GM12875 (cell line): ENCODE measurements around the gene TFF3.

Source experiments
- H3K4me3 ChIP-seq: one replicate; pipeline ENCODE4 v1.5.1; 2011; ENCODE audit warnings: low read depth, low read length, control low read depth
- TF ChIP-seq, protein P1 (sequence below): IDR thresholded peaks from 2 replicates; pipeline ENCODE4 v1.5.1; 2011; ENCODE audit warnings: low read depth, mild to moderate bottlenecking, control low read depth, inconsistent platforms, low read length, moderate library complexity, borderline replicate concordance; ENCODE audit not compliant: insufficient read depth

The TFF3 gene

DNA sequence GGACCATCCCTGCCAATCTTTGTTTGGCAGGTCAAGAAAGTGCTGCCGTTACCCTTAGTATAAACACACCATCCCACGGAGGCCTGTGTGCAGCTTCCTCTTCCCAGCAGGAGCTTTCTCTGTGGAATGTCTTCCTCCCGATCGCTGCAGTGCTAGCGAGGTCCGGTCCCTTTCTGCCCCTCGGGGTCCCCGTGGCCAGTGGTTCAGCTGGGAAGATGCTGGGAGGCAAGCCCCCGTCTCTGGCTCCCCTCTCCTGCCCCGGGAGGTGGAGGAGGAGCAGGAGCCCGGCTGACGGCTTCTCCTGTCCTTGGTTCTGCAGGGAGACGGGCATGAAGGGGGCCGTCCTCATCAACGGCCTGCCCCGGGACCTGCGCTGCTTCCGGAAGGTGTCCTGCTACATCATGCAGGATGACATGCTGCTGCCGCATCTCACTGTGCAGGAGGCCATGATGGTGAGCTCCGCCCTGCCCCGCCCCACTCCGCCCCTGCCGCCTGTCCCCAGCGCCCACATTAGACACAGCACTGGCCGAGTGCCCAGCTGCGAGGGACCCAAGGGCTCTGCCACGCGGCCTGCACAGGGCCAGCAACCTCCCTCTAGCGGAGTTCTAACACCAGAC is 42.1 kb downstream of the TFF3 start:
- TF ChIP-seq, protein P1, sequence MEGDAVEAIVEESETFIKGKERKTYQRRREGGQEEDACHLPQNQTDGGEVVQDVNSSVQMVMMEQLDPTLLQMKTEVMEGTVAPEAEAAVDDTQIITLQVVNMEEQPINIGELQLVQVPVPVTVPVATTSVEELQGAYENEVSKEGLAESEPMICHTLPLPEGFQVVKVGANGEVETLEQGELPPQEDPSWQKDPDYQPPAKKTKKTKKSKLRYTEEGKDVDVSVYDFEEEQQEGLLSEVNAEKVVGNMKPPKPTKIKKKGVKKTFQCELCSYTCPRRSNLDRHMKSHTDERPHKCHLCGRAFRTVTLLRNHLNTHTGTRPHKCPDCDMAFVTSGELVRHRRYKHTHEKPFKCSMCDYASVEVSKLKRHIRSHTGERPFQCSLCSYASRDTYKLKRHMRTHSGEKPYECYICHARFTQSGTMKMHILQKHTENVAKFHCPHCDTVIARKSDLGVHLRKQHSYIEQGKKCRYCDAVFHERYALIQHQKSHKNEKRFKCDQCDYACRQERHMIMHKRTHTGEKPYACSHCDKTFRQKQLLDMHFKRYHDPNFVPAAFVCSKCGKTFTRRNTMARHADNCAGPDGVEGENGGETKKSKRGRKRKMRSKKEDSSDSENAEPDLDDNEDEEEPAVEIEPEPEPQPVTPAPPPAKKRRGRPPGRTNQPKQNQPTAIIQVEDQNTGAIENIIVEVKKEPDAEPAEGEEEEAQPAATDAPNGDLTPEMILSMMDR = no peak
- H3K4me3 ChIP-seq = no peak overlapping the region

DNA sequence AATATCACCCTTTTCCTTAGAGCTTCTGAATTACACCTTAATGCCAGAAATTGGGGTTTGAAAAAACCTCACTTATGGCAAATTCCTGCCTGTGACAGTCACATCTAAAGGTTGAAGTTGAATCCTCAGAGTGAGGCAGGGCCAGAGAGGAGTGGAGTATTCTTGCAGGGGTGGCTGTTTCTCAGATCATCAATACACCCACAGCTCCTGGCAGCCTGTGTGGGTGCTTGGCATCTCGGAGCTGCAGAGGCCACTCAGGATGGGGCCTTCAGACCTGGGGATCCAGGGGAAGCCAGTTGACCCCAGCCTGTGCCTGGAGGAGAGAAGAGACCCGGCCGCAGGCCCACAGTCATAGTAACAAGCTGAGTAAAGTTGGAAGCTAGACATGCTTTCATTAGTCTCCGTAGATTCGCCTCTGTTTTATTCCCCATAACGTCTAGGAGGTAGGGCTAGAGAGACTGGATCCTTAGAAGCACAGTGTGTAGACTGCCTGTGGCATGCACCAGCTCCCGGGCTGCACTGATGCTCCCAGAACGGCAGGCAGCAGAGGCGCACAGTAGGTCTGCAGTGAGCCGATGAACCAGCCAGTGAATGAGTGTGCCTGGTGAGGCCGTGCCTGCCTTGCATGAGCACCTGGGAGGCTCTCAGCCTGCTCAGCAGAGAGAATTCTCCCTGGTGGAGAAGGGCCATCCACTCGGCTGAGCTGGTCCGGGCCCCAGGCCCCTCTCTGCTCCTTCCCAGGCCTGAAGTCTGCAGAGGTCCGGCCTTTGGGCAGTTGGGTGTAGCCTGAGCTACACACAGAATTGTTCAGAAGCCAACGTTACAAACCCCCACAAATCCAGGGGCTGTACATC is 42.9 kb downstream of the TFF3 start:
- TF ChIP-seq, protein P1 = no peak
- H3K4me3 ChIP-seq = no peak overlapping the region

DNA sequence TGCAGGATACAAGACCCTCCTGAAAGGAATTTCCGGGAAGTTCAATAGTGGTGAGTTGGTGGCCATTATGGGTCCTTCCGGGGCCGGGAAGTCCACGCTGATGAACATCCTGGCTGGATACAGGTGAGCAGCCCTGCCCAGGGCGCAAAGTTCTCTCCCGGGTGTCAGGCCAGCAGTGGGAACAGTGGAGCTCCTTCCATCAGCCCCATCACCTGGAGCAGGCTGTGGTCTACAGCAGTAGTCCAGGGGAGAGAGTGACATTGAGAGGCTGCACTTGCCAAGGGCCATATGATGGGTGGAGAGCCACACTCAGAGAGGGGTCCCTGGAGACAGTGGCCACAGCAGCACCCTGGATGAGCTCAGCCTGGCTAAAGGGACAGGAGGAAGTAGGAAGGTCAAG is 44.1 kb downstream of the TFF3 start:
- TF ChIP-seq, protein P1 = no peak
- no peak overlapping the region for H3K4me3 ChIP-seq

DNA sequence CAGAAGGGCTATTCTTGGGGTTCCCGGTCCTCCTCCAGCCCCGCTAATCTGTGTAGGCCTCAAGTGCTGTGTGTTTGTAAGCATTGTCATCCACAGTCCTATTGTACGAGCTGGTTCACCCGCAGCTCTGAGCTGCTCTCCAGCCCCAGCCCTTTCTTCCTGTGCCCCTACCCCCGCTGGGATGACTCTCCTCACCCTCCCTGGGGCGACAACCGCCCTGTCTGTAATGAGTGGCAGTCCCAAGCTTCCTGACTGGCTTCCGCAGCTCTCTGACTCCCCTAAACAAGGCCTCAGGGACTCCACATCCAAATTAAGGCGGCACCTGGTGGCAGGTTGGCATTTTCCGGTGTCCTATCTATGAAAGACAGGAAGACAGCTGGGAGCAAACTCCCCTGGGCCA is 45.8 kb downstream of the TFF3 start:
- no peak overlapping the region for H3K4me3 ChIP-seq
- TF ChIP-seq, protein P1 = no peak

DNA sequence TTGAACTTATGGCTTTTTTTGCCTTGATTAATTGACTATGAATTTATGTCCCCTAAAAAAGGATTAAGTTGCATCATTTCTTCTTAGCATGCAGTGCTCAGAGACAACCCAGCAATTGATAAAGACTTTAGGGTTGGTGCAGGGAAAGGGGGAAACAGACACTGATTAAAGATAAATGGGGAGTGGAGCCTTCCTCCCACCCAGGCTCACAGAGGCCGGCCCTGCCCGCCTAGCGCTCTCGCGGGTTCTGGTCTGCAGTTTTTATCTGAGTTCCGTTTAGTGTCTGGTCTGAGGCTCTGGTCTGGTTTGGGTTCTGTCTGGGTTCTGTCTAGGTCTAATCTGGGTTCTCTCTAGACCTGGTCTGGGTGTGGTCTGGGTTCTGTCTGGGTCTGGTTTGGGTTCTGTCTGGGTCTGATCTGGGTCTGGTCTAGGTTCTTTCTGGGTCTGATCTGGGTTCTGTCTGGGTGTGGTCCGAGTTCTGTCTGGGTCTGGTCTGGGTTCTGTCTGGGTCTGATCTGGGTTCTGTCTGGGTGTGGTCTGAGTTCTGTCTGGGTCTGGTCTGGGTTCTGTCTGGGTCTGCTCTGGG is 48.1 kb downstream of the TFF3 start:
- no peak overlapping the region for H3K4me3 ChIP-seq
- TF ChIP-seq, protein P1 = no peak

DNA sequence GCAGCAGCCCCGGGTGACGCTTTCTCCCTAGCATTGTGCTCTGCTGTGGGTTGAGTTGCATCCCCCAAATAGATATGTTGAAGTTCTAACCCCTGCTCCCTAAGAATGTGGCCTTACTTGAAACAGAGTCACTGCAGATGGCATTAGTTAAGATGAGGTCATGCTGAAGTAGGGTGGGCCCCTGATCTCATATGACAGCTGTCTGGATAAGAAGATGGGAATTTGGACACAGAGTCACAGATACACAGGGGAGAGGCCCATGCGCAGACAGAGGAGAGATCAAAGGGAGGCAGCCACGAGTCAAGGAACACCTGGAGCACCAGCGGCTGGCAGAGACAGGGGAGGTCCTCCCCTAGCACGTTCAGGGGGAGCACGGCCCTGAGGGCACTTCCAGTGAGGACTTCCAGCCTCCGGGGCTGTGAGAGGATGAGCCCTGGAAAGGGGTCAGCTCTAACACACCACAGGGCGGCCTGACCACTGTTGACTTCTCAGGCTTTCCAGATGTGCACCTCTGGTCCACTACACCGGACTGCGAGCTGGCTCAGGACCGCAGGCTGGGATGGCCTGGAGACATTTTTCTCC is 49.9 kb downstream of the TFF3 start:
- TF ChIP-seq, protein P1 = no peak
- H3K4me3 ChIP-seq = no peak overlapping the region
